Vagina (tissue), 2 donors: ENCODE measurements around the gene SCNN1B.

Experiments used
- POLR2AphosphoS5 ChIP-seq, 2 donors: sonication (generic); formaldehyde crosslinking; IDR thresholded peaks; one replicate each; pipeline ENCODE4 v1.9.0; 2017; ENCODE audit warnings: antibody characterized with exemption in 2 of 2, mild to moderate bottlenecking in 2 of 2, low read depth in 1 of 2; ENCODE audit not compliant: insufficient read depth in 1 of 2
- TF ChIP-seq, protein P1 (sequence below), 3 experiments: fragments of 450-650 bp in 2 of 3; fragments of 200-600 bp in 1 of 3; sonication (generic) in 1 of 3; IDR thresholded peaks; one replicate each; pipeline ENCODE4 v1.5.1; 2017 to 2019; ENCODE audit warnings: antibody characterized with exemption in 3 of 3, mild to moderate bottlenecking in 2 of 3, moderate library complexity in 2 of 3

DNA sequence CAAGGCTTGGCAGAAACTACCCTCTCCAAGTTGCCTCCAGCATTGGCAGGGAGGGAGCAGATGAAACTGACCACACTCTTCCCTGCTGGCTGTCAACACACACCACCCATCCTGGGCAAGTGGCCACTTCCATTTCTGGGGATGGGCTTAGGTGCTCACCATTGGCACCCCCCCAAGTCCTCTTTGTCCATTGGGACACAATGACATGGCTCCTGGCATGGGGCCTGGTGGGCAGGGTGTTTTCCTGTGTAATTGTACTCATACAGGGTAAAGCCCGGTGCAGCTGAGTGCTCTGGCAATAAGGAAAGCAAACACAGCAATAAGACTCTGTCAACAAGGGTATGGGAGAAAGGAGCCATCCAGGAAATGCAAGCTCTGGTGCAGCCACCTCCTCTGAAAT is 22.6 kb downstream of the SCNN1B start:
- no peak for TF ChIP-seq POLR2AphosphoS5 (IDR thresholded peaks at IDR 0.05; ENCODE audit: insufficient read depth in 1 of 2, low read depth in 1 of 2)
- TF ChIP-seq, protein P1, sequence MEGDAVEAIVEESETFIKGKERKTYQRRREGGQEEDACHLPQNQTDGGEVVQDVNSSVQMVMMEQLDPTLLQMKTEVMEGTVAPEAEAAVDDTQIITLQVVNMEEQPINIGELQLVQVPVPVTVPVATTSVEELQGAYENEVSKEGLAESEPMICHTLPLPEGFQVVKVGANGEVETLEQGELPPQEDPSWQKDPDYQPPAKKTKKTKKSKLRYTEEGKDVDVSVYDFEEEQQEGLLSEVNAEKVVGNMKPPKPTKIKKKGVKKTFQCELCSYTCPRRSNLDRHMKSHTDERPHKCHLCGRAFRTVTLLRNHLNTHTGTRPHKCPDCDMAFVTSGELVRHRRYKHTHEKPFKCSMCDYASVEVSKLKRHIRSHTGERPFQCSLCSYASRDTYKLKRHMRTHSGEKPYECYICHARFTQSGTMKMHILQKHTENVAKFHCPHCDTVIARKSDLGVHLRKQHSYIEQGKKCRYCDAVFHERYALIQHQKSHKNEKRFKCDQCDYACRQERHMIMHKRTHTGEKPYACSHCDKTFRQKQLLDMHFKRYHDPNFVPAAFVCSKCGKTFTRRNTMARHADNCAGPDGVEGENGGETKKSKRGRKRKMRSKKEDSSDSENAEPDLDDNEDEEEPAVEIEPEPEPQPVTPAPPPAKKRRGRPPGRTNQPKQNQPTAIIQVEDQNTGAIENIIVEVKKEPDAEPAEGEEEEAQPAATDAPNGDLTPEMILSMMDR (IDR thresholded peaks at IDR 0.05): no peak
